Skin epidermis (tissue), 12 donors: ENCODE results near the gene ETAA1.

Experiments used
- H3K27ac ChIP-seq, 21 experiments: fragments of 200-600 bp; sonication (generic) in 11 of 21; one replicate each; pipeline ENCODE4 v1.5.0; 2020; ENCODE audit warnings: mild to moderate bottlenecking in 3 of 21, inconsistent platforms in 2 of 21, moderate library complexity in 2 of 21
- H3K4me3 ChIP-seq, 7 experiments: fragments of 200-600 bp; sonication (generic) in 2 of 7; one replicate each; pipeline ENCODE4 v1.5.0; 2020; ENCODE audit warnings: inconsistent platforms in 2 of 7, mild to moderate bottlenecking in 2 of 7, moderate library complexity in 1 of 7

The ETAA1 gene

GRCh38 chr2:67423489-67423888 lies 26.4 kb downstream of the ETAA1 start:
- H3K27ac ChIP-seq = no peak overlapping the region
- no peak overlapping the region for H3K4me3 ChIP-seq

DNA sequence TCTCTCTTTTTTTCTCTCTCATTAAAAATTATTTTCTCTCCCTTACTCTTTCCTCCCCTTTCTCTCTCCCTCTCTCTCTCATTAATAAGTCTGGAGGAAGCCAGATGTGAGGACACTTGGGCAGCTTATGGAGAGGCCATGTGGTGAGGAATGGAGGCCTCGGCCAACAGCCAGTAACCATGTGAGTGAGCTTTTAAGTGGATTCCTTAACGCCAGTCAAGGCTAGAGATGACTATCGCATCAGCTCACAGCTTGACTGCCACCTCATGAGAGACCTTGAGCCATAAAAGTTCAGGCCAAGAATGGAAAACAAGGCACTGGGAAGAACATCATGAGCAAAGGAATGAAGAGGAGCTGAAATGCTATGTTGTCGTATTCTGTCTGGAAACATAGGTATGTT lies 39.1 kb downstream of the ETAA1 start:
- Histone ChIP-seq H3K27ac (no peak overlapping the region), H3K4me3 (no peak overlapping the region)

DNA sequence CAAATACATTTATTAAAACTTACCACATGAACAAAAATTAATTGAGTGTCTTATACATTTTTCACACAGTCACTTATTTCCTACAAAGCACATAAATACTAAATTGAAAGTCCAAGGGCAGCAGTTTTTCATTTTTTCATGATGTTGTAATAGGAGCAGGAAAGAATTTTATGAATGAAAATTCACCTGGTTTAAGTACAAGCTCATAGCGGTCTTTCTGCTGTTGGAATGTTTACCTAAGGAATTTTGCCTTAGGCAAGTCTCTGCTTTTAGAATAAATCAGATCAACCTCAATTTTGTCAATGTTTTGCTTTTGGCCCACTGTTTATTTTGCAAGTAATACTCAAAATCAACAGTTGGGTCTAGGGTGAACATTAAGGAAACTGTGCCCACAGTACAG lies 40.0 kb downstream of the ETAA1 start:
- H3K4me3 ChIP-seq = no peak overlapping the region
- no peak overlapping the region for H3K27ac ChIP-seq

DNA sequence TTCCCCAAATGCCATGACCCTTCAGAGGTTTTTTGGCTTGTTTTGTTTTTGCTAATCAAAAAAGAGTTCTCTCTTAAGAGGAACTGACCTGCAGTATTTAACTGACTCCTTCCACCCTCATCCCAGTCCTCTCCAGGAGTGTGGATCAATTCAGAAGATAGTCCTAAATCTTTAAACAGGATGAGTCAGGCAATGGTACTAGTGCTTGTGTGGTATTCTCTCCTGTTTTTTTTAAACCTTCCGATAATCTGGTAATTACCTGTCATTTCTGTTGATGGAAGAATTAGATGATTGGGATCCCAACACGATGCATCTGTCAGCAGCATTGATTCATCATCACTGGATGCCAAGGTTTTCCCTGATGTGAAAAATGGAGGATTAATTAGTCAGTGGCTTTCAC lies 41.2 kb downstream of the ETAA1 start:
- H3K4me3 ChIP-seq = no peak overlapping the region
- no peak overlapping the region for H3K27ac ChIP-seq

DNA sequence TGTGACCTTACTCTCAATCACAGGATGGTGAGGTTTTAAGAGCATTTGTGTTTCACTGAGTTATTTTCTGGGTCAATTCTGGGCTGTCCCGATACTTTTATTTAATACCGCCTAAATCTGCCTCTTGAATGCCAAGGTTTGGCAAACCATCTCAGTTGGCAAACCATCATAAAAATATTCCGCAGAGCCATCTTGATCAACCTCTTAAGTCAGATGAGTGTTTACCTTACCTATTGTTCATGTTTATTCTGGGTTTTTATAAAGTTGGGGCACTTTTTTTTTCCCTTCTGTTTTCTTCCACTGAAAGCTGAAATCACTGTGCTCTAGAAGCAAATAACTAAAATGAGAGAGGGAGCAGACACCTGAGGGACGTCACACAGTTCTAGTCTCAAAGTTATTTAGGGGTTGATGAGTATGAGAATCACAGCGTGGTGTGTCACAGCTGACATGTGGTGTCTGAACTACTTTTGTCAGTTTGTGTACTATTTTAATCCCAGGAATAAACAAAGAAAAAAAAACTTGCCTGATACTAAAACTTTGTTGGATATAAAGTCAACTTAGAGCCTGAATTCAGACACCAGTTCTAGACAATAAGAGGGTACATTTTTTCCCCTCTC lies 48.6 kb downstream of the ETAA1 start:
- no peak overlapping the region for H3K27ac ChIP-seq
- no peak overlapping the region for H3K4me3 ChIP-seq

DNA sequence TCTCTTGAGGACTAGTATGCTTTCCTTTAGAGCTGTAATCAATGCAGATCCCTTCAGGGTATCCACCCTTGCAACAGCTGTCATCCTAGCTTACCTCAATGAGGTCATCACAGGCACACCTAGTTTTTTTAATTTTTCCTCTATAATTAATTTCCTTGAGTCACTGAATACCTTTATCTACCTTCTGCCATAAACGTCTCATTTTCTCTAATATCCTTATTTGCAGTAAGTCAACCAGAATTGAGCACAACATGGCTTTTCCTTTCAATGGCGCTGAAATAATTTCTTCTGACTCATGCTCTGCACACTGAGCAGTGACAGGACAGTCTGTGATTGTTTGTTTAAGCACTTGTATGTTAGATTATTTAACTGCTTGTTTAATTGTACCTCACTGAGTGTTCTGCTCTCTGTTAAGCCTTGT lies 49.4 kb downstream of the ETAA1 start:
- H3K27ac ChIP-seq = peak overlapping the region in 1 of 21 experiments; percentile 20
- H3K4me3 ChIP-seq = no peak overlapping the region

GRCh38 chr2:67448648-67449047 lies 51.5 kb downstream of the ETAA1 start:
- H3K27ac ChIP-seq = no peak overlapping the region
- no peak overlapping the region for H3K4me3 ChIP-seq

DNA sequence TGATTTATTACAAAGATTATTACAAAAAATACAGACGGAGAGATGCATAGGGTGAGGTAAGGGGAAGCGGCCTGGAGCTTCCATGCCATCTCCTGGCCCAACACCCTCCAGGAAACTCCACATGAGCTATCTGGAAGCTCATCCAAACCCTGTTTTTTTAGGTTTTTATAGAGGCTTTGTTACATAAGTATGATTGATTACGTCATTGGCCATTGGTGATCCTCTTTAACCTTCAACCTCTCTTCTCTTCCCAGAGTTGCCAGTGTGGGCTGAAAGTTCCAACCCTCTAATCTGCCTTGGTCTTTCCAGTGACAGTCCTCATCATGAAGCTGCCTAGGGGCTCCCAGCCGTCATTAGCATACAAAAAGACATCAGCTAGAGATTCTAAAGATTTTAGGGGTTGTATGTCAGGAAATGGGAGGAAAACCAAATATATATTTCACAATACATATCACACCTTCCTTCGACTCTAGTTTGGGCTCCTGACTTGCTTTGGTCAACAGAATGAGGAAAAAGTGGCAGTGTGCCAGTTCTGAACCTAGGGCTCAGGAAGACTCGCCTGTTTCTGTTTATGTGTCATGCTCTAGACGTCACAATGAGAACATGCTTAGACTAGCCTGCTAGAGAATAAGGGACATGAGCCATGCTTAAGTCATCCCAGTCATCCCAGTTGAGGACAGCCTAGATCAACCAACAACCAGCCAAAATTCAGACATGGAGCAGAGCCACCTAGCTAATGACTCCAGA lies 54.1 kb downstream of the ETAA1 start:
- Histone ChIP-seq H3K4me3 (no peak overlapping the region), H3K27ac (peak overlapping the region in 3 of 21 experiments; percentile 8 to 51 (median 22))

GRCh38 chr2:67453310-67453709 lies 56.2 kb downstream of the ETAA1 start:
- Histone ChIP-seq H3K27ac (peak overlapping the region in 1 of 21 experiments; percentile 26), H3K4me3 (no peak overlapping the region)

- H3K27ac ChIP-seq = no peak overlapping the region
- H3K4me3 ChIP-seq = no peak overlapping the region
Measured at GRCh38 chr2:67455219-67456142, 58.3 kb downstream of the ETAA1 start.

DNA sequence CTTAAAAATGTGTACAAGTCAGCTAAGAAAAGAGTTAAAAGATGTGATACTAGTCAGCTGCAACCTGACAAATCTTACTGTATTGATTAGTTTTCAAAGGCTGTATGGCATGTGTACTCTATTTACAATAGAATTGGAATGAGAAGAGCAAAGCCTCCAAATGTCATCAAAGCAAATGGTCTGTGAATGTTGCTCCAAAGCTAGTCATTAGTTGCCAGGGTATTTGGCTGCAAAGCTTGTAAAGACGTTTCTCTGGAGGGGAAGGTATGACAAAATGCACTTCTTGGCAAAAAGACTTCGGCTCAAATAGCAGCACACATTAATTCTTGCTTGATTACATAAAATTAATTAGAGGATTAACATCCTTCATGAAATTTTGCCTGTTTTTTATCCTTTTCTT lies 59.3 kb downstream of the ETAA1 start:
- Histone ChIP-seq H3K27ac (no peak overlapping the region), H3K4me3 (no peak overlapping the region)

GRCh38 chr2:67457699-67458098 lies 60.6 kb downstream of the ETAA1 start:
- H3K4me3 ChIP-seq = no peak overlapping the region
- peak overlapping the region in 4 of 21 experiments; percentile 15 to 48 (median 20) for H3K27ac ChIP-seq

- Histone ChIP-seq H3K4me3 (no peak overlapping the region), H3K27ac (no peak overlapping the region)
Measured at GRCh38 chr2:67459761-67460160, 62.6 kb downstream of the ETAA1 start.
